C1 segment of cervical spinal cord (tissue), 14 donors: ENCODE results near the gene ASAP2.
A peak's percentile ranks its signal among the peaks of the same experiment; 100 is the strongest.
"Not testable (repeated sequence)": the region's sequence is repeated elsewhere in the genome, so short reads cannot be mapped to it uniquely, and the experiment has no call there.

Source experiments
- DNase-seq, 14 donors: peaks; one replicate each; lab custom pipeline; 2025; lab: John Stamatoyannopoulos, UW

Gene ASAP2

GRCh38 chr2:9211496-9211895 lies 4.9 kb downstream of the ASAP2 start:
- no peak for DNase-seq

- DNase-seq = no peak
Observed at GRCh38 chr2:9212010-9212635, 5.5 kb downstream of the ASAP2 start.

GRCh38 chr2:9212661-9213411 lies 6.2 kb downstream of the ASAP2 start:
- no peak for DNase-seq

GRCh38 chr2:9213477-9214051 lies 7.0 kb downstream of the ASAP2 start:
- DNase-seq = no peak

GRCh38 chr2:9214873-9215272 lies 8.3 kb downstream of the ASAP2 start:
- no peak for DNase-seq

- DNase-seq = no peak
Observed at GRCh38 chr2:9215680-9216079, 9.1 kb downstream of the ASAP2 start.

- not testable (repeated sequence) for DNase-seq
Observed at GRCh38 chr2:9216143-9216542, 9.5 kb downstream of the ASAP2 start.

- DNase-seq = no peak
Observed at GRCh38 chr2:9217838-9218770, 11.5 kb downstream of the ASAP2 start.

GRCh38 chr2:9219027-9219445 lies 12.4 kb downstream of the ASAP2 start:
- no peak for DNase-seq

- no peak for DNase-seq
Observed at GRCh38 chr2:9220201-9220600, 13.6 kb downstream of the ASAP2 start.

- DNase-seq = peak in 1 of 14 donors; percentile 12
Observed at GRCh38 chr2:9221223-9221622, 14.6 kb downstream of the ASAP2 start.

GRCh38 chr2:9222239-9222892 lies 15.8 kb downstream of the ASAP2 start:
- peak in 1 of 14 donors; percentile 71 for DNase-seq

- DNase-seq = peak in 1 of 14 donors; percentile 49
Observed at GRCh38 chr2:9222893-9223287, 16.3 kb downstream of the ASAP2 start.

- DNase-seq = no peak
Observed at GRCh38 chr2:9225806-9226205, 19.2 kb downstream of the ASAP2 start.

GRCh38 chr2:9226458-9227380 lies 20.1 kb downstream of the ASAP2 start:
- peak in 1 of 14 donors; percentile 22 for DNase-seq

GRCh38 chr2:9228088-9228751 lies 21.6 kb downstream of the ASAP2 start:
- no peak for DNase-seq

- no peak for DNase-seq
Observed at GRCh38 chr2:9228781-9229469, 22.3 kb downstream of the ASAP2 start.

GRCh38 chr2:9229470-9229820 lies 22.8 kb downstream of the ASAP2 start:
- no peak for DNase-seq
